DND-41 (cell line): ENCODE results near the gene CD81.

ENCODE experiments used
- ATAC-seq: fragments of 200-7000 bp; cut with Tn5 transposase; 3 replicates; pipeline ENCODE4 v1.9.1; 2021; ENCODE audit warnings: low read depth; ENCODE audit not compliant: insufficient read depth
- DNase-seq: peaks from one replicate; pipeline ENCODE4 v3.0.0-alpha.2; 2020
- H2AFZ ChIP-seq: 2 replicates; pipeline ENCODE4 v1.6.0; 2012; ENCODE audit warnings: low read depth, low read length
- H3K27ac ChIP-seq: 2 replicates; pipeline ENCODE4 v1.5.1; 2012; ENCODE audit warnings: low read length, inconsistent platforms
- H3K27me3 ChIP-seq: fragments of 200-600 bp; sonication (generic); 2 replicates; pipeline ENCODE4 v1.6.0; 2012; ENCODE audit warnings: low read length, mild to moderate bottlenecking, inconsistent platforms; ENCODE audit not compliant: insufficient read depth, poor library complexity
- H3K36me3 ChIP-seq: 2 replicates; pipeline ENCODE4 v1.5.1; 2012; ENCODE audit warnings: low read length, inconsistent platforms; ENCODE audit not compliant: insufficient read depth
- H3K4me1 ChIP-seq: 2 replicates; pipeline ENCODE4 v1.5.1; 2012; ENCODE audit warnings: mild to moderate bottlenecking, low read length; ENCODE audit not compliant: insufficient read depth
- H3K4me2 ChIP-seq: 2 replicates; pipeline ENCODE4 v1.6.0; 2012; ENCODE audit warnings: mild to moderate bottlenecking, moderate library complexity, low read length, inconsistent platforms; ENCODE audit not compliant: insufficient read depth
- H3K4me3 ChIP-seq, 2 experiments: fragments of 200-600 bp in 1 of 2; shearing (Covaris generic) in 1 of 2; 2 replicates each; pipeline ENCODE4 v1.5.1; 2012 to 2016; ENCODE audit warnings: inconsistent platforms in 2 of 2, low read length in 2 of 2, mild to moderate bottlenecking in 2 of 2, low read depth in 1 of 2, moderate library complexity in 1 of 2
- H3K79me2 ChIP-seq: 2 replicates; pipeline ENCODE4 v1.6.0; 2012; ENCODE audit warnings: low read length, inconsistent platforms; ENCODE audit not compliant: insufficient read depth
- H3K9ac ChIP-seq: 2 replicates; pipeline ENCODE4 v1.6.0; 2012; ENCODE audit warnings: low read depth, mild to moderate bottlenecking, inconsistent platforms, low read length, moderate library complexity
- H3K9me3 ChIP-seq: 2 replicates; pipeline ENCODE4 v1.5.1; 2012; ENCODE audit warnings: low read length, moderate library complexity, mild to moderate bottlenecking, inconsistent platforms; ENCODE audit not compliant: insufficient read depth, severe bottlenecking
- H4K20me1 ChIP-seq: 2 replicates; pipeline ENCODE4 v1.6.0; 2012; ENCODE audit warnings: low read length; ENCODE audit not compliant: insufficient read depth
- CTCF ChIP-seq: IDR thresholded peaks from 2 replicates; pipeline ENCODE4 v1.5.1; 2012; ENCODE audit warnings: borderline replicate concordance, low read length, moderate library complexity, mild to moderate bottlenecking; ENCODE audit not compliant: poor library complexity, severe bottlenecking; ENCODE audit errors: extremely low read depth
- EZH2 ChIP-seq: IDR thresholded peaks from 3 replicates; pipeline ENCODE4 v1.6.1; 2012; ENCODE audit warnings: borderline replicate concordance, low read depth, mild to moderate bottlenecking, moderate library complexity, low read length, inconsistent platforms; ENCODE audit not compliant: severe bottlenecking

CD81 gene

DNA sequence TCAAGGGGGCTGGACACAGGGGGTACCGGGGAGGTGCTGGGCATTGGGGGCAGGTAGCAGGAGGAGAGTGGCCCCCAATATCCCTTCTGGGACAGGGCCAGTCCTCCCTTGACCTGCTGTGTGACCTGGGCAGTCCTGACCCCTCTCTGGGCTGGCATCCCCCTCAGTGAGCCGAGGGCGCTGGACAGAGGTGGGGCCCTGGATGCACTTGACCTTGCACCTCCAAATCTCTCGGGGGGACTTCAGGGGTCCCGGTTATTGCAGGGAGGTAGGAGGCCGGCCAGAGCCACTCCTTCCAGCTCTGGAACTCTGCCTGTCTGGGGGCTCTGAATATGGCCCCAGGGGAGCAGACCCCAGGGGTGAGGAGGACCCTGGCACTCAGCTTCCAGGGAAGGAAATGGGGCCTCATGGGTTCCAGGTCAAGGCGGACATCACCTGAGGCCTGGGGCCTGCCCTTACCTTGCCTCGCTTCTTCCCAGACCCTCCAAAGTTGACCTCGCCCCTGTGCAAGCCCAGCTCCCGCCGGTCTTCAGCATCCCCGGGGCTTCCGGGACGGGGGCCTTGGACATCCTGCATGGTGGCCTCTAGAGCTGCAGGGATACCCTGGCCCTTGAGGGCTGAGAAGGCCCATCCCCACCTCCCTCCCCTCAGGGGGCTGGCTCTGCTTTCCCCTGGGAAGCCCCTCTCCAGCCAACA lies 45.5 kb downstream of the CD81 start:
- no peak overlapping the region for H3K4me3 ChIP-seq
- no peaks in the 10 kb centered on the region for H3K27me3 ChIP-seq
- no peak for TF ChIP-seq CTCF
- TF ChIP-seq EZH2: no peak
- H3K4me2 ChIP-seq: no peak overlapping the region
- peaks cover 5% of the 10 kb centered on the region; the same call in 1 of the 2 replicates for H3K4me1 ChIP-seq
- H3K9ac ChIP-seq: no peak overlapping the region
- H2AFZ ChIP-seq: no peak overlapping the region
- no peaks in the 10 kb centered on the region for H3K9me3 ChIP-seq
- no peaks in the 10 kb centered on the region for H3K36me3 ChIP-seq
- H4K20me1 ChIP-seq: peaks cover 2% of the 10 kb centered on the region; the same call in 1 of the 2 replicates
- H3K79me2 ChIP-seq: no peaks in the 10 kb centered on the region
- H3K27ac ChIP-seq: no peak overlapping the region
- DNase-seq: no peak
- ATAC-seq: no peak

- peaks cover 5% of the 10 kb centered on the region; the same call in 1 of the 2 replicates for H3K4me1 ChIP-seq
- TF ChIP-seq CTCF: no peak
- no peak for TF ChIP-seq EZH2
Measured at GRCh38 chr11:2423157-2424025, 46.3 kb downstream of the CD81 start.

GRCh38 chr11:2424811-2425495 lies 47.8 kb downstream of the CD81 start:
- Histone ChIP-seq H4K20me1 (peaks cover 2% of the 10 kb centered on the region; the same call in 1 of the 2 replicates), H3K36me3 (no peaks in the 10 kb centered on the region), H3K27me3 (no peaks in the 10 kb centered on the region), H3K4me2 (no peak overlapping the region), H3K9me3 (no peaks in the 10 kb centered on the region), H3K79me2 (no peaks in the 10 kb centered on the region), H2AFZ (no peak overlapping the region), H3K9ac (no peak overlapping the region), H3K27ac (no peak overlapping the region), H3K4me1 (peaks cover 5% of the 10 kb centered on the region; the same call in 1 of the 2 replicates), H3K4me3 (no peak overlapping the region)
- no peak for ATAC-seq
- no peak for DNase-seq
- TF ChIP-seq CTCF (no peak), EZH2 (no peak)

More at GRCh38 chr11:2423157-2424025, 46.3 kb downstream of the CD81 start:
- Histone ChIP-seq H2AFZ (no peak overlapping the region), H3K4me3 (no peak overlapping the region), H3K27me3 (no peaks in the 10 kb centered on the region), H3K27ac (no peak overlapping the region), H3K9ac (no peak overlapping the region), H4K20me1 (peaks cover 2% of the 10 kb centered on the region; the same call in 1 of the 2 replicates), H3K4me2 (no peak overlapping the region), H3K9me3 (no peaks in the 10 kb centered on the region), H3K79me2 (no peaks in the 10 kb centered on the region), H3K36me3 (no peaks in the 10 kb centered on the region)
- no peak for ATAC-seq
- no peak for DNase-seq
